ENCODE measurements around the gene ZNF615. TPM values are rescaled to one million over a fixed set of nuclear protein-coding genes. Genes with fewer than 3 reads are reported as not detected.

ZNF615 gene
- total and polyA plus RNA-seq, 2 experiments from 2014 or later = 4.5 to 11.4 TPM

GRCh38 chr19:51980116-51980736 lies 27.8 kb downstream of the ZNF615 start (continued):
- TF ChIP-seq STAT1 (IDR thresholded peaks at IDR 0.05; ENCODE audit: unreplicated experiment) (no peak), ZNF462 (CRISPR knock-in tag; IDR thresholded peaks at IDR 0.05) (no peak), JUNB (IDR thresholded peaks at IDR 0.05; ENCODE audit: unreplicated experiment) (no peak)
- TF ChIP-seq, protein P1, sequence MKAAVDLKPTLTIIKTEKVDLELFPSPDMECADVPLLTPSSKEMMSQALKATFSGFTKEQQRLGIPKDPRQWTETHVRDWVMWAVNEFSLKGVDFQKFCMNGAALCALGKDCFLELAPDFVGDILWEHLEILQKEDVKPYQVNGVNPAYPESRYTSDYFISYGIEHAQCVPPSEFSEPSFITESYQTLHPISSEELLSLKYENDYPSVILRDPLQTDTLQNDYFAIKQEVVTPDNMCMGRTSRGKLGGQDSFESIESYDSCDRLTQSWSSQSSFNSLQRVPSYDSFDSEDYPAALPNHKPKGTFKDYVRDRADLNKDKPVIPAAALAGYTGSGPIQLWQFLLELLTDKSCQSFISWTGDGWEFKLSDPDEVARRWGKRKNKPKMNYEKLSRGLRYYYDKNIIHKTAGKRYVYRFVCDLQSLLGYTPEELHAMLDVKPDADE (IDR thresholded peaks at IDR 0.05) = no peak

- peaks cover 51% of the 10 kb centered on the region for H3K79me2 ChIP-seq (replicated peaks; ENCODE audit: insufficient read depth)
- H3K36me3 Mint-ChIP-seq (ENCODE audit: low read depth) = peaks cover 79% of the 10 kb centered on the region
Measured at GRCh38 chr19:51978882-51979281, 29.1 kb downstream of the ZNF615 start.

More at GRCh38 chr19:51978882-51979281, 29.1 kb downstream of the ZNF615 start:
- Histone ChIP-seq H2AFZ (no peak overlapping the region), H3F3A (replicated peaks; ENCODE audit: low read depth) (no peaks in the 10 kb centered on the region), H3K36me3 (ENCODE audit: insufficient read depth) (peaks cover 13% of the 10 kb centered on the region), H3K4me1 (ENCODE audit: insufficient read depth) (no peaks in the 10 kb centered on the region), H3K27ac (ENCODE audit: low read depth) (no peak overlapping the region), H3K27me3 (ENCODE audit: insufficient read depth) (no peaks in the 10 kb centered on the region), H4K20me1 (replicated peaks; ENCODE audit: insufficient read depth) (no peaks in the 10 kb centered on the region), H3K4me3 (no peak overlapping the region), H3K4me2 (no peak overlapping the region), H3K9me2 (ENCODE audit: insufficient read depth) (no peaks in the 10 kb centered on the region)
- TF ChIP-seq ZNF331 (CRISPR knock-in tag; IDR thresholded peaks at IDR 0.05; ENCODE audit: low read depth) (no peak), EZH2 (IDR thresholded peaks at IDR 0.05; ENCODE audit: low read depth, unreplicated experiment) (no peak), ZNF114 (CRISPR knock-in tag; IDR thresholded peaks at IDR 0.05) (no peak)
- TF ChIP-seq, protein P1 (IDR thresholded peaks at IDR 0.05) = no peak
- TF ChIP-seq, protein P2, sequence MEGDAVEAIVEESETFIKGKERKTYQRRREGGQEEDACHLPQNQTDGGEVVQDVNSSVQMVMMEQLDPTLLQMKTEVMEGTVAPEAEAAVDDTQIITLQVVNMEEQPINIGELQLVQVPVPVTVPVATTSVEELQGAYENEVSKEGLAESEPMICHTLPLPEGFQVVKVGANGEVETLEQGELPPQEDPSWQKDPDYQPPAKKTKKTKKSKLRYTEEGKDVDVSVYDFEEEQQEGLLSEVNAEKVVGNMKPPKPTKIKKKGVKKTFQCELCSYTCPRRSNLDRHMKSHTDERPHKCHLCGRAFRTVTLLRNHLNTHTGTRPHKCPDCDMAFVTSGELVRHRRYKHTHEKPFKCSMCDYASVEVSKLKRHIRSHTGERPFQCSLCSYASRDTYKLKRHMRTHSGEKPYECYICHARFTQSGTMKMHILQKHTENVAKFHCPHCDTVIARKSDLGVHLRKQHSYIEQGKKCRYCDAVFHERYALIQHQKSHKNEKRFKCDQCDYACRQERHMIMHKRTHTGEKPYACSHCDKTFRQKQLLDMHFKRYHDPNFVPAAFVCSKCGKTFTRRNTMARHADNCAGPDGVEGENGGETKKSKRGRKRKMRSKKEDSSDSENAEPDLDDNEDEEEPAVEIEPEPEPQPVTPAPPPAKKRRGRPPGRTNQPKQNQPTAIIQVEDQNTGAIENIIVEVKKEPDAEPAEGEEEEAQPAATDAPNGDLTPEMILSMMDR (conservative IDR thresholded peaks at IDR 0.05; ENCODE audit: low read depth in 2 of 2) = no peak
- Mint-ChIP-seq H3K4me1 (no peaks in the 10 kb centered on the region), H3K4me3 (no peak overlapping the region), H3K9me3 (peaks cover 59% of the 10 kb centered on the region), H3K27me3 (ENCODE audit: insufficient read depth, low read depth, poor library complexity) (peaks cover 2% of the 10 kb centered on the region), H3K27ac (no peak overlapping the region)
- ATAC-seq (no peak), DNase-seq (ENCODE audit: low spot score) (no peak)

Data from GM23338 (cell line).